Neural cell (in vitro differentiated cells): Measurements from ENCODE around the gene BMS1. TPM values are rescaled to one million over a fixed set of nuclear protein-coding genes. Genes with fewer than 3 reads are reported as not detected.

Experiments
- H2AFZ ChIP-seq: fragments of 200-600, 300-800 bp; sonication (generic), shearing (Covaris generic); 2 replicates; pipeline ENCODE4 v1.6.0; 2014; ENCODE audit warnings: low read depth, mild to moderate bottlenecking, antibody characterized with exemption, low read length, moderate library complexity
- H3F3A ChIP-seq: fragments of 200-600 bp; shearing (Covaris generic); 2 replicates; pipeline ENCODE4 v1.6.1; 2016; ENCODE audit warnings: mild to moderate bottlenecking, moderate library complexity, mixed read lengths, antibody characterized with exemption, low read length; ENCODE audit not compliant: insufficient read depth, poor library complexity, severe bottlenecking
- H3K27ac ChIP-seq: fragments of 200-600, 300-800 bp; sonication (generic), shearing (Covaris generic); 2 replicates; pipeline ENCODE4 v1.5.1; 2014; ENCODE audit warnings: mild to moderate bottlenecking, low read length, moderate library complexity
- H3K27me3 ChIP-seq: fragments of 300-800, 200-600 bp; sonication (generic), shearing (Covaris generic); 2 replicates; pipeline ENCODE4 v1.6.0; 2014; ENCODE audit warnings: mild to moderate bottlenecking, low read depth, low read length, moderate library complexity; ENCODE audit not compliant: insufficient read depth
- H3K36me3 ChIP-seq: fragments of 300-800, 200-600 bp; sonication (generic), shearing (Covaris generic); 2 replicates; pipeline ENCODE4 v1.5.1; 2014; ENCODE audit warnings: mild to moderate bottlenecking, antibody characterized with exemption, low read length, moderate library complexity; ENCODE audit not compliant: insufficient read depth
- H3K4me2 ChIP-seq: fragments of 300-800, 200-600 bp; sonication (generic), shearing (Covaris generic); 2 replicates; pipeline ENCODE4 v1.6.0; 2014; ENCODE audit warnings: mild to moderate bottlenecking, low read length
- H3K4me3 ChIP-seq: fragments of 300-800, 200-600 bp; sonication (generic), shearing (Covaris generic); 2 replicates; pipeline ENCODE4 v1.5.1; 2014; ENCODE audit warnings: mild to moderate bottlenecking, low read length, moderate library complexity
- H3K79me2 ChIP-seq: fragments of 200-600 bp; shearing (Covaris generic); replicated peaks from 2 replicates; pipeline ENCODE4 v1.6.0; 2014; ENCODE audit warnings: mild to moderate bottlenecking, low read length, moderate library complexity; ENCODE audit not compliant: insufficient read depth
- H3K9ac ChIP-seq: fragments of 300-800, 200-600 bp; sonication (generic), shearing (Covaris generic); 2 replicates; pipeline ENCODE4 v1.6.1; 2016; ENCODE audit warnings: mild to moderate bottlenecking, low read length, mixed read lengths
- H3K9me2 ChIP-seq: fragments of 200-600 bp; shearing (Covaris generic); 2 replicates; pipeline ENCODE4 v1.6.1; 2016; ENCODE audit warnings: mild to moderate bottlenecking, low read length, mixed read lengths; ENCODE audit not compliant: insufficient read depth
- H3K9me3 ChIP-seq: fragments of 200-600, 300-800 bp; sonication (generic), shearing (Covaris generic); 2 replicates; pipeline ENCODE4 v1.6.1; 2016; ENCODE audit warnings: mild to moderate bottlenecking, mixed run types, low read length, moderate library complexity, mixed read lengths
- H4K20me1 ChIP-seq: fragments of 200-600 bp; shearing (Covaris generic); 2 replicates; pipeline ENCODE4 v1.6.1; 2016; ENCODE audit warnings: mild to moderate bottlenecking, mixed run types; ENCODE audit not compliant: insufficient read depth
- EP300 ChIP-seq: fragments of 450-650 bp; conservative IDR thresholded peaks from 2 replicates; pipeline ENCODE4 v1.6.1; 2014; ENCODE audit warnings: antibody characterized with exemption, mild to moderate bottlenecking, moderate library complexity; ENCODE audit not compliant: poor library complexity, severe bottlenecking
- EZH2 ChIP-seq: fragments of 200-600, 300-800 bp; shearing (Covaris generic), sonication (generic); IDR thresholded peaks from 2 replicates; pipeline ENCODE4 v1.6.1; 2014; ENCODE audit warnings: antibody characterized with exemption, low read length, borderline replicate concordance, mild to moderate bottlenecking; ENCODE audit not compliant: insufficient read depth, poor library complexity, severe bottlenecking
- MXI1 ChIP-seq: fragments of 450-650 bp; conservative IDR thresholded peaks from 2 replicates; pipeline ENCODE4 v1.6.1; 2014; ENCODE audit warnings: antibody characterized with exemption, mild to moderate bottlenecking; ENCODE audit not compliant: poor library complexity, severe bottlenecking
- POLR2AphosphoS5 ChIP-seq: IDR thresholded peaks from 2 replicates; pipeline ENCODE4 v1.6.1; 2012
- RAD21 ChIP-seq: fragments of 450-650 bp; conservative IDR thresholded peaks from 2 replicates; pipeline ENCODE4 v1.6.1; 2014; ENCODE audit warnings: antibody characterized with exemption, mild to moderate bottlenecking, moderate library complexity
- SMC3 ChIP-seq: fragments of 450-650 bp; conservative IDR thresholded peaks from 2 replicates; pipeline ENCODE4 v1.6.1; 2014; ENCODE audit warnings: antibody characterized with exemption, mild to moderate bottlenecking, moderate library complexity; ENCODE audit not compliant: poor library complexity
- TAF1 ChIP-seq: IDR thresholded peaks from 2 replicates; pipeline ENCODE4 v1.6.1; 2012; ENCODE audit warnings: low read depth
- polyA plus RNA-seq: library from polyadenylated mRNA; depleted of rRNA; stranded (reverse); fragments of >200 nt; gene quantifications from 2 replicates; pipeline ENCODE4 v1.2.3, GENCODE V29; 2014
- TF ChIP-seq, protein P1 (sequence below): IDR thresholded peaks from 2 replicates; pipeline ENCODE4 v1.6.1; 2012; ENCODE audit warnings: borderline replicate concordance
- TF ChIP-seq, protein P2 (sequence below): fragments of 450-650 bp; IDR thresholded peaks from 2 replicates; pipeline ENCODE4 v1.5.1; 2014; ENCODE audit warnings: antibody characterized with exemption, mild to moderate bottlenecking, moderate library complexity; ENCODE audit not compliant: poor library complexity, severe bottlenecking

Gene BMS1
- polyA plus RNA-seq, 1 donor from 2014 or later = 8.5 TPM

DNA sequence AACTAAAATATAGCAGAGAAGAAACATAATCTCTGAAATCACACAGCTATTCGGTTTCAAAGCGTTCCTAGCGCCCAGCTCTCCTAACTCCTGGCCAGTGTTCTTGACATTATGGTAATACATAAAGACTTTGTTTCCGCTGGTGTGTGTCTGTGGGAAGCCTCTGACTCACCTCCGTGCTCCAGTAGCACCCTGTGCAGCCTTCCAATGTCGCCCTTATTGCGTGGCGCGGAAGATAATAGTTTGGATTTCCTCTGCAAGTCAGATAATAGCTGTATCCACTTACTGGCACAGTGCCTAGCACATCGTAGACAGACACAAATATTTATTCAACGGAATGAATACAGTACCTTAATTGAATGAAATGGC, 570 bp downstream of the BMS1 start:
- H3K4me3 ChIP-seq = peak overlapping the region; percentile 91
- peak overlapping the region; percentile 99 for H2AFZ ChIP-seq
- no peaks in the 10 kb centered on the region for H3K36me3 ChIP-seq
- H3K9ac ChIP-seq = peak overlapping the region; percentile 84
- no peaks in the 10 kb centered on the region for H3F3A ChIP-seq
- H3K9me3 ChIP-seq = no peaks in the 10 kb centered on the region
- H3K9me2 ChIP-seq = no peaks in the 10 kb centered on the region
- TF ChIP-seq MXI1 = no peak
- TF ChIP-seq, protein P1, sequence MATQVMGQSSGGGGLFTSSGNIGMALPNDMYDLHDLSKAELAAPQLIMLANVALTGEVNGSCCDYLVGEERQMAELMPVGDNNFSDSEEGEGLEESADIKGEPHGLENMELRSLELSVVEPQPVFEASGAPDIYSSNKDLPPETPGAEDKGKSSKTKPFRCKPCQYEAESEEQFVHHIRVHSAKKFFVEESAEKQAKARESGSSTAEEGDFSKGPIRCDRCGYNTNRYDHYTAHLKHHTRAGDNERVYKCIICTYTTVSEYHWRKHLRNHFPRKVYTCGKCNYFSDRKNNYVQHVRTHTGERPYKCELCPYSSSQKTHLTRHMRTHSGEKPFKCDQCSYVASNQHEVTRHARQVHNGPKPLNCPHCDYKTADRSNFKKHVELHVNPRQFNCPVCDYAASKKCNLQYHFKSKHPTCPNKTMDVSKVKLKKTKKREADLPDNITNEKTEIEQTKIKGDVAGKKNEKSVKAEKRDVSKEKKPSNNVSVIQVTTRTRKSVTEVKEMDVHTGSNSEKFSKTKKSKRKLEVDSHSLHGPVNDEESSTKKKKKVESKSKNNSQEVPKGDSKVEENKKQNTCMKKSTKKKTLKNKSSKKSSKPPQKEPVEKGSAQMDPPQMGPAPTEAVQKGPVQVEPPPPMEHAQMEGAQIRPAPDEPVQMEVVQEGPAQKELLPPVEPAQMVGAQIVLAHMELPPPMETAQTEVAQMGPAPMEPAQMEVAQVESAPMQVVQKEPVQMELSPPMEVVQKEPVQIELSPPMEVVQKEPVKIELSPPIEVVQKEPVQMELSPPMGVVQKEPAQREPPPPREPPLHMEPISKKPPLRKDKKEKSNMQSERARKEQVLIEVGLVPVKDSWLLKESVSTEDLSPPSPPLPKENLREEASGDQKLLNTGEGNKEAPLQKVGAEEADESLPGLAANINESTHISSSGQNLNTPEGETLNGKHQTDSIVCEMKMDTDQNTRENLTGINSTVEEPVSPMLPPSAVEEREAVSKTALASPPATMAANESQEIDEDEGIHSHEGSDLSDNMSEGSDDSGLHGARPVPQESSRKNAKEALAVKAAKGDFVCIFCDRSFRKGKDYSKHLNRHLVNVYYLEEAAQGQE = no peak
- no peak for TF ChIP-seq SMC3
- no peak for TF ChIP-seq POLR2AphosphoS5
- no peak for TF ChIP-seq EP300
- no peak for TF ChIP-seq TAF1
- TF ChIP-seq EZH2 = no peak
- TF ChIP-seq, protein P2, sequence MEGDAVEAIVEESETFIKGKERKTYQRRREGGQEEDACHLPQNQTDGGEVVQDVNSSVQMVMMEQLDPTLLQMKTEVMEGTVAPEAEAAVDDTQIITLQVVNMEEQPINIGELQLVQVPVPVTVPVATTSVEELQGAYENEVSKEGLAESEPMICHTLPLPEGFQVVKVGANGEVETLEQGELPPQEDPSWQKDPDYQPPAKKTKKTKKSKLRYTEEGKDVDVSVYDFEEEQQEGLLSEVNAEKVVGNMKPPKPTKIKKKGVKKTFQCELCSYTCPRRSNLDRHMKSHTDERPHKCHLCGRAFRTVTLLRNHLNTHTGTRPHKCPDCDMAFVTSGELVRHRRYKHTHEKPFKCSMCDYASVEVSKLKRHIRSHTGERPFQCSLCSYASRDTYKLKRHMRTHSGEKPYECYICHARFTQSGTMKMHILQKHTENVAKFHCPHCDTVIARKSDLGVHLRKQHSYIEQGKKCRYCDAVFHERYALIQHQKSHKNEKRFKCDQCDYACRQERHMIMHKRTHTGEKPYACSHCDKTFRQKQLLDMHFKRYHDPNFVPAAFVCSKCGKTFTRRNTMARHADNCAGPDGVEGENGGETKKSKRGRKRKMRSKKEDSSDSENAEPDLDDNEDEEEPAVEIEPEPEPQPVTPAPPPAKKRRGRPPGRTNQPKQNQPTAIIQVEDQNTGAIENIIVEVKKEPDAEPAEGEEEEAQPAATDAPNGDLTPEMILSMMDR = no peak
- H3K27ac ChIP-seq = peak overlapping the region; percentile 83
- H4K20me1 ChIP-seq = no peaks in the 10 kb centered on the region
- H3K27me3 ChIP-seq = no peaks in the 10 kb centered on the region
- no peaks in the 10 kb centered on the region for H3K79me2 ChIP-seq
- peak overlapping the region; percentile 56 for H3K4me2 ChIP-seq

DNA sequence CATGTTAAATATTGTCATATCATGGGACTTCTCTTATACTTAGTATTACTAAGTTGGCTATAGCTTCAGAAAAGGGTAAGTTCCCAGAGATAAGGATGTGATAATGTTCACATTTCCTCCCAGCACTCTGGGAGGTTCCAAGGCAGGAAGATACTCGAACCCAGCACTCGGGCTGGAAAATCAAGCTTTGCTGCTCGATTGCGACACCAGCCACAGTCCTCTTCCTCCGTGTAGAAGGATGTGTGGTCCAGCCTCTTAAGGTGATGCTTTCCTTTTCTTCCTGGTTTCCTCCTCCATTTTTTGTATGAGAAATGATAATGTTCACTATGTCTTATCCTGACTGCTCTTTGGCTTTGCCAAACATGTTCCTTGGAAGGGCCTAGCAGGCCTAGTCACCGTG, 3.2 kb downstream of the BMS1 start:
- Histone ChIP-seq H4K20me1 (no peaks in the 10 kb centered on the region), H3K9ac (no peak overlapping the region), H3K36me3 (peaks cover 6% of the 10 kb centered on the region), H3K4me2 (no peak overlapping the region), H3K27me3 (no peaks in the 10 kb centered on the region), H3K79me2 (no peaks in the 10 kb centered on the region), H3F3A (no peaks in the 10 kb centered on the region), H3K4me3 (no peak overlapping the region), H2AFZ (no peak overlapping the region), H3K9me3 (no peaks in the 10 kb centered on the region), H3K9me2 (no peaks in the 10 kb centered on the region), H3K27ac (no peak overlapping the region)
- TF ChIP-seq, protein P1 = no peak
- TF ChIP-seq RAD21 (no peak), POLR2AphosphoS5 (no peak), SMC3 (no peak), MXI1 (no peak), TAF1 (no peak), EP300 (no peak), EZH2 (no peak)
- TF ChIP-seq, protein P2 = no peak
